H9 (cell line): Measurements from ENCODE around the gene ITGA1. TPM values are rescaled to one million over a fixed set of nuclear protein-coding genes. Genes with fewer than 3 reads are reported as not detected.

Experiments used
- DNase-seq: peaks from one replicate; pipeline ENCODE4 v3.0.0-alpha.2; 2017
- H2AFZ ChIP-seq: one replicate; pipeline ENCODE4 v1.6.1; 2013; ENCODE audit warnings: mild to moderate bottlenecking, low read length, control low read depth, moderate library complexity
- H2AK5ac ChIP-seq: 2 replicates; pipeline ENCODE4 v1.6.1; 2013; ENCODE audit warnings: low read length, control low read depth, mixed read lengths; ENCODE audit not compliant: insufficient read length
- H2BK120ac ChIP-seq: one replicate; pipeline ENCODE4 v1.6.1; 2013; ENCODE audit warnings: low read depth, mild to moderate bottlenecking, low read length, control low read depth, inconsistent platforms; ENCODE audit not compliant: poor library complexity, severe bottlenecking
- H2BK12ac ChIP-seq: 2 replicates; pipeline ENCODE4 v1.6.1; 2013; ENCODE audit warnings: low read length, control low read depth, mixed read lengths, low read depth; ENCODE audit not compliant: insufficient read length
- H2BK15ac ChIP-seq: 2 replicates; pipeline ENCODE4 v1.6.1; 2013; ENCODE audit warnings: low read depth, low read length, control low read depth
- H2BK20ac ChIP-seq: one replicate; pipeline ENCODE4 v1.6.1; 2013; ENCODE audit warnings: low read depth, mild to moderate bottlenecking, low read length, control low read depth, inconsistent platforms; ENCODE audit not compliant: poor library complexity, severe bottlenecking
- H2BK5ac ChIP-seq: 2 replicates; pipeline ENCODE4 v1.6.1; 2013; ENCODE audit warnings: low read length, control low read depth, mixed read lengths; ENCODE audit not compliant: insufficient read length
- H3K14ac ChIP-seq: 2 replicates; pipeline ENCODE4 v1.6.1; 2013; ENCODE audit warnings: low read length, control low read depth; ENCODE audit not compliant: insufficient read depth
- H3K18ac ChIP-seq: 2 replicates; pipeline ENCODE4 v1.6.1; 2013; ENCODE audit warnings: low read depth, mild to moderate bottlenecking, mixed read lengths, low read length, control low read depth; ENCODE audit not compliant: insufficient read length
- H3K23ac ChIP-seq: 2 replicates; pipeline ENCODE4 v1.6.1; 2013; ENCODE audit warnings: low read length, control low read depth, mixed read lengths, low read depth; ENCODE audit not compliant: insufficient read length
- H3K23me2 ChIP-seq: 2 replicates; pipeline ENCODE4 v1.6.1; 2013; ENCODE audit warnings: low read depth, mild to moderate bottlenecking, mixed read lengths, low read length, control low read depth; ENCODE audit not compliant: insufficient read length, poor library complexity, severe bottlenecking
- H3K27ac ChIP-seq: 2 replicates; pipeline ENCODE4 v1.5.1; 2013; ENCODE audit warnings: low read length, control low read depth, mixed read lengths, low read depth; ENCODE audit not compliant: insufficient read length
- H3K27me3 ChIP-seq: 2 replicates; pipeline ENCODE4 v1.6.1; 2013; ENCODE audit warnings: low read length, control low read depth, inconsistent platforms; ENCODE audit not compliant: insufficient read depth
- H3K4ac ChIP-seq: 2 replicates; pipeline ENCODE4 v1.6.1; 2013; ENCODE audit warnings: low read depth, mild to moderate bottlenecking, control low read depth, inconsistent platforms, low read length, moderate library complexity
- H3K4me1 ChIP-seq: 2 replicates; pipeline ENCODE4 v1.6.1; 2013; ENCODE audit warnings: low read length, control low read depth, inconsistent platforms; ENCODE audit not compliant: insufficient read depth
- H3K4me2 ChIP-seq: 2 replicates; pipeline ENCODE4 v1.6.1; 2013; ENCODE audit warnings: low read length, control low read depth, mixed read lengths; ENCODE audit not compliant: insufficient read length, insufficient read depth
- H3K56ac ChIP-seq: 2 replicates; pipeline ENCODE4 v1.6.1; 2013; ENCODE audit warnings: low read depth, mild to moderate bottlenecking, mixed read lengths, low read length, control low read depth; ENCODE audit not compliant: insufficient read length
- H3K79me1 ChIP-seq: 2 replicates; pipeline ENCODE4 v1.6.1; 2013; ENCODE audit warnings: low read depth, mild to moderate bottlenecking, moderate library complexity, low read length, control low read depth, inconsistent platforms; ENCODE audit not compliant: insufficient read depth, poor library complexity, severe bottlenecking
- H3K79me2 ChIP-seq: 2 replicates; pipeline ENCODE4 v1.6.1; 2013; ENCODE audit warnings: low read length, control low read depth, inconsistent platforms; ENCODE audit not compliant: insufficient read depth
- H3K9ac ChIP-seq: 2 replicates; pipeline ENCODE4 v1.6.1; 2013; ENCODE audit warnings: low read length, control low read depth, mixed read lengths; ENCODE audit not compliant: insufficient read length; ENCODE audit errors: extremely low read depth
- H3K9me3 ChIP-seq: one replicate; pipeline ENCODE4 v1.6.1; 2013; ENCODE audit warnings: low read depth, low read length, inconsistent platforms; ENCODE audit not compliant: control insufficient read depth
- H3T11ph ChIP-seq: one replicate; pipeline ENCODE4 v1.6.1; 2013; ENCODE audit warnings: mild to moderate bottlenecking, low read length, control low read depth, inconsistent platforms
- H4K20me1 ChIP-seq: one replicate; pipeline ENCODE4 v1.6.1; 2013; ENCODE audit not compliant: control insufficient read depth, insufficient read length, insufficient read depth
- H4K5ac ChIP-seq: 2 replicates; pipeline ENCODE4 v1.6.1; 2013; ENCODE audit warnings: low read depth, mild to moderate bottlenecking, mixed read lengths, low read length, control low read depth; ENCODE audit not compliant: insufficient read length
- H4K8ac ChIP-seq: replicated peaks from 2 replicates; pipeline ENCODE4 v1.6.1; 2013; ENCODE audit warnings: low read length, control low read depth, mixed read lengths, low read depth; ENCODE audit not compliant: insufficient read length
- H4K91ac ChIP-seq: 2 replicates; pipeline ENCODE4 v1.6.1; 2013; ENCODE audit warnings: low read depth, mild to moderate bottlenecking, moderate library complexity, mixed read lengths, low read length, control low read depth; ENCODE audit not compliant: insufficient read length
- H3K27ac Mint-ChIP-seq, 3 experiments: 2 replicates in 2 of 3; 3 replicates in 1 of 3; pipeline ENCODE4 v1.8.0; 2020 to 2021; ENCODE audit warnings: mixed read lengths in 3 of 3, mild to moderate bottlenecking in 1 of 3, moderate library complexity in 1 of 3
- H3K27me3 Mint-ChIP-seq: 2 replicates; pipeline ENCODE4 v1.8.0; 2021; ENCODE audit warnings: low read depth, mild to moderate bottlenecking, moderate library complexity, mixed read lengths
- H3K36me3 Mint-ChIP-seq, 3 experiments: 2 replicates in 2 of 3; 3 replicates in 1 of 3; pipeline ENCODE4 v1.8.0; 2020 to 2021; ENCODE audit warnings: low read depth in 3 of 3, mixed read lengths in 3 of 3; ENCODE audit not compliant: insufficient read depth in 1 of 3
- H3K4me1 Mint-ChIP-seq, 2 experiments: 2 replicates each; pipeline ENCODE4 v1.8.0; 2020; ENCODE audit warnings: mixed read lengths in 2 of 2
- H3K4me3 Mint-ChIP-seq, 2 experiments: 2 replicates in 1 of 2; 3 replicates in 1 of 2; pipeline ENCODE4 v1.8.0; 2020 to 2021; ENCODE audit warnings: mild to moderate bottlenecking in 2 of 2, mixed read lengths in 2 of 2, moderate library complexity in 1 of 2
- H3K9me3 Mint-ChIP-seq, 2 experiments: 2 replicates in 1 of 2; 3 replicates in 1 of 2; pipeline ENCODE4 v1.8.0; 2020; ENCODE audit warnings: mild to moderate bottlenecking in 2 of 2, mixed read lengths in 2 of 2, moderate library complexity in 1 of 2
- CTCF ChIP-seq: fragments of 200-600 bp; sonication (generic); conservative IDR thresholded peaks from 3 replicates; pipeline ENCODE4 v1.8.0; 2021; ENCODE audit warnings: antibody characterized with exemption, mild to moderate bottlenecking
- WGBS: extraction: QIAGEN DNeasy Blood & Tissue Kit; methylation state at CpG from one replicate; pipeline ENCODE4 v1.1.7; 2013; ENCODE audit warnings: missing lambda C conversion rate, low lambda C conversion rate, mixed read lengths; ENCODE audit not compliant: insufficient read length; ENCODE audit errors: extremely low coverage; 5-methylcytosine and 5-hydroxymethylcytosine counted together
- total RNA-seq: library from RNA; stranded (reverse); gene quantifications from 2 replicates; pipeline ENCODE4 v1.2.1, GENCODE V29; 2021

Gene ITGA1
- total RNA-seq, 1 experiment from 2014 or later = 3.9 TPM

GRCh38 chr5:52983731-52984636 is 196.3 kb downstream of the ITGA1 start:
- Mint-ChIP-seq H3K9me3 (no peaks in the 10 kb centered on the region; a peak in 1 of 5 replicates), H3K27ac (no peak overlapping the region), H3K4me3 (no peak overlapping the region), H3K4me1 (peaks cover 3 to 16% of the 10 kb centered on the region in 2 experiments), H3K27me3 (peaks cover 15% of the 10 kb centered on the region), H3K36me3 (no peaks in the 10 kb centered on the region)
- H3K56ac ChIP-seq = no peak overlapping the region
- no peak overlapping the region for H3T11ph ChIP-seq
- H3K14ac ChIP-seq = no peak overlapping the region
- H4K20me1 ChIP-seq = no peaks in the 10 kb centered on the region
- H3K79me2 ChIP-seq = no peaks in the 10 kb centered on the region
- no peak overlapping the region for H3K4ac ChIP-seq
- H3K27ac ChIP-seq = no peak overlapping the region
- H3K18ac ChIP-seq = no peak overlapping the region
- no peak overlapping the region for H3K9ac ChIP-seq
- peaks cover 5% of the 10 kb centered on the region for H3K23me2 ChIP-seq
- no peaks in the 10 kb centered on the region for H3K79me1 ChIP-seq
- no peak overlapping the region for H2BK120ac ChIP-seq
- H3K23ac ChIP-seq = no peak overlapping the region
- no peak overlapping the region for H2BK5ac ChIP-seq
- no peak overlapping the region for H3K4me2 ChIP-seq
- no peak overlapping the region for H2BK12ac ChIP-seq
- no peaks in the 10 kb centered on the region for H3K4me1 ChIP-seq
- H3K9me3 ChIP-seq = no peaks in the 10 kb centered on the region
- H2BK20ac ChIP-seq = no peak overlapping the region
- no peak overlapping the region for H2BK15ac ChIP-seq
- H2AK5ac ChIP-seq = no peak overlapping the region
- DNase-seq = no peak
- H3K27me3 ChIP-seq = no peaks in the 10 kb centered on the region; the same call in 1 of the 2 replicates
- no CpG with 5 or more reads among the region's 3 CpGs for WGBS
- no peak overlapping the region for H2AFZ ChIP-seq
- no peak overlapping the region for H4K8ac ChIP-seq
- TF ChIP-seq CTCF = no peak
- no peak overlapping the region for H4K91ac ChIP-seq
- no peak overlapping the region for H4K5ac ChIP-seq
